Heart left ventricle (tissue), 16 donors: Measurements from ENCODE around the gene ITGA3. TPM values are rescaled to one million over a fixed set of nuclear protein-coding genes. Genes with fewer than 3 reads are reported as not detected.

ENCODE experiments used
- ATAC-seq, 4 donors: fragments of 200-7000 bp; cut with Tn5 transposase; one replicate each; pipeline ENCODE4 v1.9.1; 2020 to 2022; ENCODE audit warnings: moderate library complexity in 4 of 4, mild to moderate bottlenecking in 3 of 4, moderate number of reproducible peaks in 1 of 4
- DNase-seq, 5 donors: peaks; one replicate each; pipeline ENCODE4 v3.0.0-alpha.2; 2020
- H3K27ac ChIP-seq, 12 donors: fragments of 200-600 bp; sonication (generic) in 4 of 12; one replicate each; pipeline versions ENCODE4 v1.5.0 to v1.8.0; 2016 to 2022; ENCODE audit warnings: mild to moderate bottlenecking in 2 of 12
- H3K27me3 ChIP-seq, 9 donors: fragments of 200-600 bp; sonication (generic) in 2 of 9; one replicate each; pipeline versions ENCODE4 v1.5.1 to v1.8.0; 2016 to 2022; ENCODE audit warnings: mild to moderate bottlenecking in 3 of 9
- H3K36me3 ChIP-seq, 9 donors: fragments of 200-600 bp; sonication (generic) in 2 of 9; one replicate each; pipeline versions ENCODE4 v1.5.0 to v1.8.0; 2018 to 2022; ENCODE audit warnings: mild to moderate bottlenecking in 2 of 9
- H3K4me1 ChIP-seq, 12 donors: fragments of 200-600 bp; sonication (generic) in 4 of 12; one replicate each; pipeline versions ENCODE4 v1.5.0 to v1.8.0; 2016 to 2022; ENCODE audit warnings: mild to moderate bottlenecking in 3 of 12
- H3K4me3 ChIP-seq, 12 donors: fragments of 200-600 bp; sonication (generic) in 4 of 12; one replicate each; pipeline versions ENCODE4 v1.5.0 to v1.8.0; 2017 to 2022; ENCODE audit warnings: mild to moderate bottlenecking in 9 of 12, moderate library complexity in 4 of 12
- H3K9me3 ChIP-seq, 12 donors: fragments of 200-600 bp; sonication (generic) in 4 of 12; one replicate each; pipeline versions ENCODE4 v1.5.0 to v1.8.0; 2016 to 2022; ENCODE audit warnings: mild to moderate bottlenecking in 1 of 12
- POLR2A ChIP-seq, 2 donors: fragments of 450-650 bp; IDR thresholded peaks; one replicate each; pipeline ENCODE4 v1.6.1; 2017; ENCODE audit warnings: antibody characterized with exemption in 2 of 2, mild to moderate bottlenecking in 2 of 2, moderate library complexity in 2 of 2
- WGBS, 4 donors: extraction: QIAGEN DNeasy Blood & Tissue Kit in 2 of 4; methylation state at CpG; one replicate each; pipeline versions ENCODE4 v1.1.5 to v1.1.7; 2013 to 2018; 5-methylcytosine and 5-hydroxymethylcytosine counted together
- intact Hi-C, 10 donors: fragments of 100-400 bp; cut with DNase I; formaldehyde crosslinking; loops; one replicate each; pipeline versions ENCODE4 v1.11.1 to v1.14.2; 2022
- polyA plus RNA-seq, 2 donors: library from polyadenylated mRNA; stranded (reverse); fragments of 200-250 nt; gene quantifications; one replicate each; pipeline ENCODE4 v1.2.3, GENCODE V29; 2013
- total RNA-seq, 9 donors: library from RNA; depleted of rRNA in 2 of 9; stranded (reverse); fragments of >200 nt in 2 of 9; fragmentation: NEBNext Ultra II Directional in 3 of 9; extraction: Animal tissue kit (Norgen Biotek cat#: 25700) in 3 of 9; gene quantifications; one replicate each; pipeline versions ENCODE4 v1.1.0 to v1.2.4, GENCODE V29; 2016 to 2023
- TF ChIP-seq, protein P1 (sequence below), 12 donors: fragments of 200-600 bp; sonication (generic) in 4 of 12; IDR thresholded peaks; one replicate each; pipeline versions ENCODE4 v1.5.0 to v1.8.0; 2018 to 2022; ENCODE audit warnings: antibody characterized with exemption in 12 of 12, mild to moderate bottlenecking in 5 of 12
- donor health status: ischemic (EF 13 %, LVEDD 7.1; RV severe dilation, severe dysfunction).
- donor health status: healthy with polysubstance abuse.
- donor health status: DM: no; HTN: yes; CAD: no.
- donor health status: DM: no; HTN: no; CAD: no.
- donor health status: ischemic (EF 25% LVEDD 6.9; RV normal size, moderate dysfunction).
- donor health status: ischemic (EF 25% LVEDD 5.7; RV mildly dilated, moderate dysfunction).
- donor health status: healthy.
- donor health status: DM: yes; HTN: yes; CAD: no.
- donor health status: ischemic (EF 35%, LVEDD 5.7; RV mildly dilated, moderate dysfunction).
- donor health status: nonischemic (EF 11% LVEDD 7.7; RV severe dilation, severe dysfunction).
- donor health status: DM: yes; HTN: yes; CAD: no.
- donor health status: PGD.
- donor health status: ischemic (EF 29% LVEDD 5.4; RV normal size, mild dysfunction).
- donor health status: nonischemic (EF 23%, LVEDD 6.1; RV moderate dilation, normal function).

ITGA3 gene
- total and polyA plus RNA-seq, 11 donors = 16.8 to 72.9 (median 23.6) TPM

DNA sequence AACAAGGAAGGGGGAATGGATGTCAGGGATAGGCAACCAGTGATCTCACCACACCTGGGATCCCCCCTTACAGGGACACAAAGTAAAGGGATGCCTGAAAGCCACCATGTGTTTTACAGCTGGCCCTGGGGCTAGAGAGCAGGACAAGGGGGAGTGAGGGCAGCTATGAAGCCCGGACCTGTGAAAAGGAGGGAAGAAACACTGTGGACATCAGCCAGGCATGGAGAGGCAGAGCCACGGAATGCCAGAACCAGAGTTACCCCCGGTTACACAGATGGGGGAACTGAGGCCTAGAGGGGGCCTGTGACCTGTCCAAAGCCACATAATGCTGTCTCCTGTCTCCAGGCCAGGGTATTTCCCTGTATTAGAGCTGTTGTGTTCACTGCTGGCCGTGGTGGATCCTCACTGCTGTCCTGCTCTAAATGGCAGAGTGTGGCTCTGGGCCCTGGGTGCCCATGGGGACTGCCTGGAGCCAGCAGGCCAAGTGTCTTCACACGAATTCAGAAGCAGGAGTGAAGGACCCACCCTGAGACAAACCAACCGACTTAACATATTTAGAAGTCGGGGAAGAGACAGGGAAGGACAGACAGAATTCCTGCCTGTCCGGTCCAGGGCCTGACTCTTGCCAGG lies 29.7 kb upstream of the ITGA3 start:
- Histone ChIP-seq H3K9me3 (no peaks in the 10 kb centered on the region), H3K4me1 (peaks cover 3 to 23% (median 10%) of the 10 kb centered on the region in 12 donors), H3K27me3 (peaks cover 0 to 10% (median 0%) of the 10 kb centered on the region in 9 donors), H3K27ac (no peak overlapping the region), H3K36me3 (no peaks in the 10 kb centered on the region), H3K4me3 (no peak overlapping the region)
- DNase-seq (no peak), ATAC-seq (no peak)
- WGBS, 4 donors = 63 to 74% (median 71%) methylated on average over 7 to 8 of the region's 8 CpGs
- no peak for TF ChIP-seq POLR2A (IDR thresholded peaks at IDR 0.05)
- TF ChIP-seq, protein P1, sequence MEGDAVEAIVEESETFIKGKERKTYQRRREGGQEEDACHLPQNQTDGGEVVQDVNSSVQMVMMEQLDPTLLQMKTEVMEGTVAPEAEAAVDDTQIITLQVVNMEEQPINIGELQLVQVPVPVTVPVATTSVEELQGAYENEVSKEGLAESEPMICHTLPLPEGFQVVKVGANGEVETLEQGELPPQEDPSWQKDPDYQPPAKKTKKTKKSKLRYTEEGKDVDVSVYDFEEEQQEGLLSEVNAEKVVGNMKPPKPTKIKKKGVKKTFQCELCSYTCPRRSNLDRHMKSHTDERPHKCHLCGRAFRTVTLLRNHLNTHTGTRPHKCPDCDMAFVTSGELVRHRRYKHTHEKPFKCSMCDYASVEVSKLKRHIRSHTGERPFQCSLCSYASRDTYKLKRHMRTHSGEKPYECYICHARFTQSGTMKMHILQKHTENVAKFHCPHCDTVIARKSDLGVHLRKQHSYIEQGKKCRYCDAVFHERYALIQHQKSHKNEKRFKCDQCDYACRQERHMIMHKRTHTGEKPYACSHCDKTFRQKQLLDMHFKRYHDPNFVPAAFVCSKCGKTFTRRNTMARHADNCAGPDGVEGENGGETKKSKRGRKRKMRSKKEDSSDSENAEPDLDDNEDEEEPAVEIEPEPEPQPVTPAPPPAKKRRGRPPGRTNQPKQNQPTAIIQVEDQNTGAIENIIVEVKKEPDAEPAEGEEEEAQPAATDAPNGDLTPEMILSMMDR (IDR thresholded peaks at IDR 0.05) = no peak
- intact Hi-C loops = loop anchor here in 8 of 10 donors (1.0 to 10.0 kb wide), 8 partner anchors 27 to 269 kb away; partner anchors contain the start of genes ITGA3 (in 1 of the 8) and PDK2 (in 1 of the 8)

DNA sequence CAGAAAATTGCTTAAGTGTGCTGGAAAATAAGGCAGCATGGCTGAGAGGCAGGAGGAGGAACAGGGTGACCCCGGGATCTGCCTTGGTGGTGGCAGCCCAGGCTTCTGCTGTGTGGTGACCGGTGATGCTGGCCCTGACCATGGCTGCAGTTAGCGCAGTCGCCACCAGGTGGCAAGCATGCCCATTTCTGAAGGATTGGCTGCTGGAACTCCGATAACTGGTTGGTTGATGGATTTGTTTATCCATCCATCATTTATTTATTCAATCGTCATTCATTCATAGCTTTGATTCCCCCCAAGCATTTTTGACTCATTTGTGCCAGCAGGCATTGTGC lies 29.1 kb upstream of the ITGA3 start:
- WGBS, 4 donors = 0 to 1% (median 1%) methylated on average over 6 of the region's 6 CpGs
- H3K27ac ChIP-seq = no peak overlapping the region
- intact Hi-C loops = loop anchor here (1.0 to 10.0 kb wide), 8 partner anchors 26 to 268 kb away; partner anchors contain the start of genes ITGA3 (in 1 of the 10) and PDK2 (in 1 of the 10)
- H3K27me3 ChIP-seq = peaks cover 0 to 10% (median 0%) of the 10 kb centered on the region in 9 donors
- TF ChIP-seq POLR2A (IDR thresholded peaks at IDR 0.05) = no peak
- TF ChIP-seq, protein P1 (IDR thresholded peaks at IDR 0.05) = peak; percentile 90 to 98 (median 96)
- H3K4me1 ChIP-seq = peaks cover 3 to 23% (median 10%) of the 10 kb centered on the region in 12 donors
- no peaks in the 10 kb centered on the region for H3K36me3 ChIP-seq
- DNase-seq = peak; percentile 75 to 88 (median 79)
- no peaks in the 10 kb centered on the region for H3K9me3 ChIP-seq
- H3K4me3 ChIP-seq = peak overlapping the region in 6 of 12 donors; percentile 1 to 34 (median 16)
- ATAC-seq = peak; percentile 53 to 87 (median 80)

DNA sequence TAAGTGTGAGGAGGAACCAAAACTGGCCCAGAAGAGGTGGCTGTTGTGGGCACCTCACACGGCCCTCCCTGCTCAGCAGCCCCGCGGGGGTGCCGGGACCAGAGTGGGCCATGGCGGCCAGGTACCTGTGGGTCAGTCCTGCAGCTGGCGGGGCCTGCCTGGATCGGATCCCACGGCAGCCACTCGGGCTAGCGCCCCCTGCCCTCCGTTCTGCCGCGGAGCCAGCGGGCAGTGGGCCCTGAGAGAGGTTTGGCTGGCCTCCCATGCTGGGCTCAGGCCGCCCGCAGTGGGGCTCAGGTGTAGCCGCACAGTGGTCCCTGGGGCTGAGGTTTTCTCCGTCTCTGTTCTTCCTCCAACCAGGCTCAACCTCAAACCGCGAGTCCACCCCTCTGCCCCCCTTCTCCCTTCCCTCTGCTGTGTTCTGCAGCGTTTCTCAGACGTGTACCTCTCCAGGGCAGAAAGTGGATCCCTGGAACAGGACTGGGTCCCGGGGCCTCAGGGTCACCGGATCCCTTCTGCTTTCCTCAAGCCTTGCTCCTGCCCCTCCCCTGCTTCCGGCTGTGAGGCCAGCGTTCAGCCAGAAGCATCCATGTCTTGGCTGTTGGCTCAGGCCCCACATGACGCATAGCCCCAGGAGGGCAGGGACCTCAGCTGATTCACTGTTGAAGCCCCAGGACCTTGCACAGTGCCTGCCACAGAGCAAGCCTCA lies 28.6 kb upstream of the ITGA3 start:
- Histone ChIP-seq H3K27me3 (peaks cover 0 to 10% (median 0%) of the 10 kb centered on the region in 9 donors), H3K4me3 (peak overlapping the region in 7 of 12 donors; percentile 1 to 34 (median 15)), H3K4me1 (peaks cover 3 to 23% (median 10%) of the 10 kb centered on the region in 12 donors), H3K9me3 (no peaks in the 10 kb centered on the region), H3K36me3 (no peaks in the 10 kb centered on the region), H3K27ac (no peak overlapping the region)
- WGBS, 4 donors = 10 to 15% (median 12%) methylated on average over 13 to 27 of the region's 27 CpGs
- TF ChIP-seq, protein P1 (IDR thresholded peaks at IDR 0.05) = peak in 4 of 12 donors; percentile 5 to 32 (median 20)
- no peak for TF ChIP-seq POLR2A (IDR thresholded peaks at IDR 0.05)
- peak; percentile 48 to 81 (median 66) for DNase-seq
- ATAC-seq = peak in 3 of 4 donors; percentile 60 to 85 (median 72)
- intact Hi-C loops = loop anchor here in 7 of 10 donors (1.0 to 10.0 kb wide), 8 partner anchors 25 to 267 kb away; partner anchors contain the start of genes ITGA3 (in 1 of the 7) and PDK2 (in 1 of the 7)
